Stimulated activated CD8-positive, alpha-beta memory T cell treated with anti-CD3 and anti-CD28 coated beads, Interleukin-2, amount 100 ng/mL, for 48 hours (primary cell): ENCODE data around the gene TRPM4.
A peak's percentile ranks its signal among the peaks of the same experiment; 100 is the strongest.
"Not testable (repeated sequence)": the region's sequence is repeated elsewhere in the genome, so short reads cannot be mapped to it uniquely, and the experiment has no call there.

Source experiments
- DNase-seq, 2 donors: peaks; one replicate each; pipeline ENCODE4 v3.0.0-alpha.2; 2020; ENCODE audit warnings: low read depth in 2 of 2

Gene TRPM4

DNA sequence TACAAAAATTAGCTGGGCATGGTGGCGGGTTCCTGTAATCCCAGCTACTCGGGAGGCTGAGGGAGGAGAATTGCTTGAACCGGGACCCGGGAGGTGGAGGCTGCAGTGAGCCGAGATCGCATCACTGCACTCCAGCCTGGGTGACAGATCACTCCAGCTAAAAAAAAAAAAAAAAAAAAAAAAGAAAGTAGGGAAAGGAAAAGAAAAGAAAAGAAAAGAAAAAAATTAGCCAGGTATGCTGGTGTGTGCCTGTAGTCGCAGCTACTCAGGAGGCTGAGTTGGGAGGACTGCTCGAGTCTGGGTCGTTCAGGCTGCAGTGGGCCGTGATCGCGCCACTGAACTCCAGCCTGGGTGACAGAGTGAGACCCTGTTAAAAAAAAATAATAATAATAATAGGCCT is 30.4 kb upstream of the TRPM4 start:
- not testable (repeated sequence) for DNase-seq

GRCh38 chr19:49127674-49128544 is 29.7 kb upstream of the TRPM4 start:
- peak; percentile 87 to 94 for DNase-seq

DNA sequence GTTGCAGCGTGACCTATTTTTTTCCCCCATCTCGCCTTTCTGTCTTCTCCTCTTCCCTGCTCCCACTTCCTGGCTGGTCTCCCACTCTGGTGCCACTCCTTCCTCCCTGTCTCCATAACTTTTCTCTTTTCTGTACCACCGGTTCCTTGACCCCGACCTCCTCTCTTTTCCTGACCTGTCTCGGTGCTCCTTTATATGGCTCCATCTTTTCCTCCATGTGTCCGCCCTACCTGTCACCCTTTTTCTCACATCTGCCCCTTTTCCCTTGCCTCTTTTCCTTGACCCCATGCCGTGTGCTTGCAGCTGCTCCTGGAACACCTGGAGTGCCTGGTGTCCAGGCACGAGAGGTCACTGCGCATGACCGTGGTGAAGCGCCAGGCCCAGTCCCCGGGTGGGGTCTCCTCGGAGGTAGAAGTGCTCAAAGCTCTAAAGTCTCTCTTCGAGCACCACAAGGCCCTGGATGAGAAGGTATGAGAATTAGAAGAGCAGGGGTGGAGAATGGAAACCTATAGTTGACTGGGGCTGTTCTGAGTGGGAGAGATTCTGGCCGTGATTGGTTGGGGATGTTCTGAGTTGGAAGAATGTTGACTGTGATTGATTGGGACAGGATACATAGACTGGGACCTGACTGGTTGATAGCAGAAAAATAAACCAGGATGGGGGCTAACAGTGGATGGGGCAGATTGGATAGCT is 28.9 kb upstream of the TRPM4 start:
- no peak for DNase-seq

GRCh38 chr19:49129238-49129583 is 28.4 kb upstream of the TRPM4 start:
- DNase-seq: no peak

- no peak for DNase-seq
Observed at GRCh38 chr19:49130325-49130724, 27.3 kb upstream of the TRPM4 start.

GRCh38 chr19:49132974-49133609 is 24.5 kb upstream of the TRPM4 start:
- DNase-seq: no peak

DNA sequence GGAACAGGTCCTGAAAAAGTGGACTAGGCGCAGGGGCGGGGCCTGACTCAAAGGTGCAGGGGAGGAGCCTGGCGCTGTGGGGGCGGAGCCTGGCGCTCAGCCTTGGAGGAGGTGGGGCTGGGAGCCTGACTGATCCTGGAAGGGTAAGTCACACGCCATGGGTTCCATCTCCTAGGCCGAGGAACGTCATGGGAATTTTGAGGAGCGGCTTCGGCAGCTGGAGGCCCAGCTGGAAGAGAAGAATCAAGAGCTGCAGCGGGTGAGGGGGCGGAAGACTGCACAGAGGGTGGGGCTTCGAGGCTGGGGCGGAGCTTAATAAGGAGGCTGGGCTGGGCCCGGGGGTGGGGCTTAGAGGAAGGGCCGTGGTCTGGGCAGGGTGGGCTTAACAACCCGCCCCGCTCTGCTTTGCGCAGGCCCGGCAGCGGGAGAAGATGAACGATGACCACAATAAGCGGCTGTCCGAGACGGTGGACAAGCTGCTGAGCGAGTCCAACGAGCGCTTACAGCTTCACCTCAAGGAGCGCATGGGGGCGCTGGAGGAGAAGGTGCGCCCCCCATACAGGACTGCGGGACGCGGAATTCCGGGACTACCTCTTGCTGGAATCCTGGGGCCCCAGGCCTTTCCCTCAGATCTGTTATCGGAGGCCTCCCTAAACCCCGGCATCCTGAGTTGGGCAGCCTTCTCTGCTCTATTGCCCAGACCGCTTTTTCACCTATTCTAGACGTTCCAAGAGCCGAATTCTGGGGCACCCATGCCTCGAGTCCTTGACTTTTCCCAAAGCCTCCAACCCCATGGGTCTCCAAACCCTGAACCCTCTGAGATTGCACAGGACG is 23.8 kb upstream of the TRPM4 start:
- DNase-seq: peak in 1 of 2 donors; percentile 51

DNA sequence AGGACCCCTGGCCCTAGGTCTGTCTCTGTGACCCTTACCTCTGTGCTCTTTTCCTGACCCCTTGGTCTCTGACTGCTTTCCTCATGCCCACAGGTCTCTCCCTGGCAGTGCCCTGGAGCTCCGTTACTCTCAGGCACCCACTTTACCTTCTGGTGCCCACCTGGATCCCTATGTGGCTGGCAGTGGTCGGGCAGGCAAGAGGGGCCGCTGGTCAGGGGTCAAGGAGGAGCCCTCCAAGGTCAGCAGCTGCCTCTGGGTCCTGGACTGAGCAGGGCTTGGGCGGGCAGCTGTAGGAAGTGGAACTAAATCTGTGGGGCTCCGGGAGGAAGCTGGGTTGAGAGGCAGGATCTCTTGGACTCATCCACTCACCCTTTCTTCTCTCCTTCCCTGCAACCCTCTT is 21.9 kb upstream of the TRPM4 start:
- DNase-seq: no peak

- DNase-seq: no peak
Observed at GRCh38 chr19:49136771-49137171, 20.8 kb upstream of the TRPM4 start.

DNA sequence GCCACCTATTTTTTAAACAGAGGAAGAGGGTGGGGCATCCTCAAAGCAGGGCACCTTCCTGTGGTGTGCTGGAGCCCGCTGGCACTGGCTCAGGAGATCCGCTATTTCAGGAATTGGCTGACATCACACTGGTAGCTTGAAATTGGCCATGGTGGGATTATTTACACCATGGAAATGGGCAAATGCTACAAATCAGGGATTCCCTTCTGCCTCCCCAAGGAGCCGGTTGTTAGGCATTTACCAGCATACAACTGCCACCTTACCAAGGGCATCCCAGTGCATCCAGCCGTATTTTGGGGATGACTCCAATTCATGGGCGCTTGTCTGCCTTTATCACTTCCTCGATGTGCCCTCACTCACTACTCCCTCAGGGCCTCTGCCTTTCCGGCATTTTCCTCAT is 16.6 kb upstream of the TRPM4 start:
- DNase-seq: no peak

- DNase-seq: no peak
Observed at GRCh38 chr19:49141352-49141751, 16.2 kb upstream of the TRPM4 start.

DNA sequence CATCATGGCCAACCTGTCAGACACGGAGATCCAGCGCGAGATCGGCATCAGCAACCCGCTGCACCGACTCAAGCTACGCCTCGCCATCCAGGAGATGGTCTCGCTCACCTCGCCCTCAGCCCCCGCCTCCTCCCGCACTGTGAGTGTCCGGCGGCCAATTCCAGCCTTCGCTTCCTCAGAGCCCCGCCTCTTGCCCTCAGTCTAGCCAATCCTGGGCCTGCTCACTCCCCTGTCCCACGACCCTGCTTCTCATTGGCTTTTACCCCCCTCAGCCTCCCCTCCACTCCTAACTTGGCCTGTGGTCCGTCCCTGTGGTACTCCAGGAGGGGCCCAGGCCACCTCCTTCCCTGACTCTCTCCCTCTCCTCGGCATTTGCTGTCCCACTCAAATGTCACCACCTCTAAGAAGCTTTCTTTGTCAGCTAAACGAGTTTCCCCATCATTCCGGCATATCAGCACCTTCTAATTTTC is 14.7 kb upstream of the TRPM4 start:
- peak; percentile 57 to 69 for DNase-seq

- peak; percentile 76 to 79 for DNase-seq
Observed at GRCh38 chr19:49145573-49146407, 11.8 kb upstream of the TRPM4 start.

GRCh38 chr19:49146408-49146770 is 11.2 kb upstream of the TRPM4 start:
- not testable (repeated sequence) for DNase-seq

GRCh38 chr19:49148044-49148682 is 9.4 kb upstream of the TRPM4 start:
- no peak for DNase-seq

DNA sequence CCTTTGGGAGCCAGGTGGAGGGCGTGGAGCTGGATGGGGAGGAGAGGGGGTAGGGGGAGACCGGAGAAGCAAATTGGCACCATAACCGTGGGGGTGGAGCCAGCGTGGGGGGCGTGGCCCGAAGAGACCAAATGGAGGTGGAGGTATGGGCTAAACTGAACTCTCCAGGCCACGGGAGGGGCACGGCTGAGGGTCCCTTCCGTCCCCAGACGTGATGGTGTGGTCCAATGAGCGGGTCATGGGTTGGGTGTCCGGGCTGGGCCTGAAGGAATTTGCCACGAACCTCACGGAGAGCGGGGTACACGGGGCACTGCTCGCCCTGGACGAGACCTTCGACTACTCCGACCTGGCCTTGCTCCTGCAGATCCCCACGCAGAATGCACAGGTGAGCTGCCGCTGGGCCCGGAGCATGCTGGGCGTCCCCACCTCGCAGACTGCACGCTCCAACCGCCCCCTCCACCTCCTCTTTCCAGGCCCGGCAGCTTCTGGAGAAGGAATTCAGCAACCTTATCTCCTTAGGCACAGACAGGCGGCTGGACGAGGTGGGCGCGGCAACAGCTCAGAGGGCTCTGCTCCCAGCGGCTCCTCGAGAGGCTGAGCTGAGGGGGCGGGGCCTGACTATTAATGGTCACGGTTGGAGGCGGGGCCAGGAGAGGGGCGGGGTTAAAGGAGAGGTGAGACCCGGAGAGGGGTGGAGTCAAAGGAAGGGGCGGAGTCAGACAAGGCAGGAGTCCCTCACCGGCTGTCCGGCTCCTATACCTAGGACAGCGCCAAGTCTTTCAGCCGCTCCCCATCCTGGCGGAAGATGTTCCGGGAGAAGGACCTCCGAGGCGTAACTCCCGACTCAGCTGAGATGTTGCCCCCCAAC is 8.6 kb upstream of the TRPM4 start:
- DNase-seq: peak; percentile 71 to 83

DNA sequence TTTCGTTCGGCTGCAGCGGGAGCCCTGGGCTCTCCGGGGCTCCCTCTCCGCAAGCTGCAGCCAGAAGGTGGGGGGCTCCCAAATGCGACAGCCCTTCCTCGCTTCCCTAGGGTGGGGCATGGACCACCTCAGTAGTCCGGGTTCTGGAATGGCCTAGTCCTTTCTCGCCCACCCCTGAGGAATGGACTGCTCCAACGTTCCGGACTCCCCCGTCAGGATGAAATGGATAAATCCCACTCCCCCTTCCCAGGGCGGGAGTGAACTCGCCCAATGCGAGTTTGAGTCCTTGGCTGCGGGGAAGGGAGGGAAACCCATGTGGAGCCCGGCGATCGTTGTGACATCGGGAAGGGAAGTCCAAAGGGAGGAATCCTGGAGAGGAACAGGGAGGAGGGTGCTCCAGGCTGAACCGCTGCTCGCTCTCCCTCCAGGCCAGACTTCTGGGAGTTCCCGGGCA is 7.9 kb upstream of the TRPM4 start:
- DNase-seq: no peak

DNA sequence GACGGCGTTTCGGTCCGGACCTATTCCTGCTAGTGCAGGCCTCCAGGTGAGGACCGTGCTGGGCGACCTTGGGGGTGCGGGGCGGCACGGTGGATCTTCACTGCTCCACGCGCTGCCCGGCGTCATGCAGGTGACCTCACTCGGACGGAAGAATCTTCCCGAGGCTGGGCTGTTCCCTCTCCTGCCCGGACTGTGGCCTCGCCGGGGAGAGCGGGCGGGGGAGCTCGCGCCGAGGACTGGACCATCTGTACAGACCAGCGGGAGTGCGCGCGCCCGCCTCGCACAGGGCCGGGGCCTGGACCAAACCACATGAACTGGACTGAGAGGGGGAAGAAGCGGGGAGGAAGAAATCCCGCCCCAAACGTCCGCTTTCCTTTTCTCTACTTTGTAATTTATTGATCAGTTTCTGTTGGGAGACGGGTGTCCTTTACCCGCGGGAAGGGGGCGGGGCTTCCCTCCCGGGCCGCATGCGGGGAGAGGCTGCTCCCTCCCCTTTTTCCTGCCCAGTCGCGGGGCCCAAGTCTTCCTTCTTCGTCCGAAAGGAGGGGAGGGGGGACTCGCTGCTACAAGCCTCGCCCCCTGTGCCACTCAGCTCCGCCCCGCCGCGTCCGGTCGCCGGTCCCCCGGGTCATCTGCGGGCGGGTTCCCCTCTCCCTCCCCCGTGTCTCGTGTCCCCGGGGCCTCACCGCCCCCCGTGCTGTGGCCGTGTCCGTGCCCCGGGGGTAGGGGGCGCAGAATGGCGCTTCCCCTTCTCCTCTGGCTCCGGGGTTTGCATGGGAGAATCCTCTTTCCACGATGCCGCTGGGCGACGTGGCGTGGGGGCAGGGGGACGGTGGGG is 7.3 kb upstream of the TRPM4 start:
- peak in 1 of 2 donors; percentile 28 for DNase-seq

- DNase-seq: no peak
Observed at GRCh38 chr19:49150944-49151243, 6.7 kb upstream of the TRPM4 start.
